Stimulated activated CD4-positive, alpha-beta T cell treated with anti-CD3 and anti-CD28 coated beads, TNF-alpha, amount 100 ng/mL, for 4 hours (primary cell): ENCODE measurements around the gene CLSTN3.
A peak's percentile ranks its signal among the peaks of the same experiment; 100 is the strongest.

ENCODE experiments used
- DNase-seq, 3 experiments: peaks; one replicate each; pipeline ENCODE4 v3.0.0-alpha.2; 2020; ENCODE audit warnings: low read depth in 3 of 3

The CLSTN3 gene

DNA sequence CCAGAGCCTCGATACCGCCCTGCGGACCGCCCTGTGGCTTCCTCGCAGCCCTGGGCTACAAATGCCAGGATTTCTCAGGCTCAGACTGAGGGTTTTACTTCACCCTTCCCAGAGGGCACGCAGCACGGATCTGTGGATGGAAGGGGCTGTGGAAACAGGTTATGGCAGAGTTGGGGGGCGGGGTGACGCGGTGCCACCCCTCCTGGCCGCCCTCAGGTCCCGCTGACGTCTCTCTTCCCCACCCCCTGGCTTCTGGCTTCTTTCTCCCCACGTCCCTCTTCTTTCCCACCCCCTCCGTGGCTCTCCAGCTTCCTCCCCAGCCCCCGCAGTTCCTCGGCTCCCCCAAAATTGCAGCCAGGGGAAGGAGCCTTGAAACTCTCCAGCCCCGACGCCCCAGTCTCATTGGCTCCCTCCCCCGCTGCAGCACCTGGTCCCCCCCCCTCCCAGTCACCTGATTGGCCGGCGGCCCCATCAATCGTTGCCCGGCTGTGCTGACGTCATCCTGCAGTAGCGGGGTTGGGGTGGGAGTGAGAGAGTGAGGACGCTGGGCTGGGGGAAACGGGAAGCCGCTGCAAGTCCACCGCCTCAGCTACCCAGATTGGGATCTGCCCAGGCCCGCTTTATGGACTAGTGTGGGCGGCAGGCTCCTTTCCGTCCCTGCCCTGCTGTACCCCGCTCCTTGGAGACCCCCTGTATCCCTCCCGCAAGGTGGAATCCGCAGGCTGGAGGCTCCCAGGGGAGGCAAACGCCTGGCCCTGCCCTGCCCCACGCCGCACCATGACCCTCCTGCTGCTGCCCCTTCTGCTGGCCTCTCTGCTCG, at the start of gene CLSTN3:
TSS of gene CLSTN3 (plus strand) at position 500 of the 820 bp plus-strand sequence. CDS start at position 778, 278 bp downstream.
- DNase-seq: peak; percentile 76 to 78 (median 78)

DNA sequence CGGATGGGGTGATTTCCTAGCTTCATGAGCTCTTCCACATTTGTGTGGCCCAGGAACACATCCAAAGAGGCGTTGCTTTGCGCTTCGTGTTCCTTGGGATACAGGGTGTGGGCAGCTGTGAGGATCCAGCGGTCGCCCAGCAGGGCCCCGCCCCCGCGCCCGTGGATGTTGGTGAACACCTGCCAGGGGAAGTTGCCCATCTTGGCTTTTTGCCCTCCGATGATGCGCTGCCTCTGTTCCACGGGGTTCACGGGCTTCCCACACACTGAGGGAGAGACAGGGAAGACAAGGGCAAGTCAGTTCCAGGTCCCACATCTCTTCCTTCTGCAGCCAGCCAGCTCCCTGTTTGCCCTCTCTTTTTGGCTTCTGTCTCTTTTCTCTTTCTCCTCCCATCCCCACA, 49.1 kb upstream of the CLSTN3 start:
- no peak for DNase-seq

DNA sequence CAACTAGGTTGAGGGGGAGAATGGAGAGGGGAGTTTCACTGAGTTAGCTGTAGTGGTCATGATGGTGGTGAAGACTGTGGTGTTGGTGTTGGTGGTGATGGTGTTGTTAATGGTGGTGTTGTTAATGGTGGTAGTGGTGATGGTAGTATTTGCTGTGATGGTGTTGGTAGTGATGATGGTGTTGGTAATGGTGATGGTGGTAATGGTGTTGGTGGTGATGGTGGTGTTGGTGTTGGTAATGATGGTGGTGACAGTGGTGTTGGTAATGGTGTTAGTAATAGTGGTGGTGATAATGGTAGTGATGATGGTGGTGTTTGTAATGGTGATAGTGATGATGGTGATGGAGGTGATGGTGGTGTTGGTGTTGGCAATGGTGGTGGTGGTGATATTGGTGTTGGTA, 47.0 kb upstream of the CLSTN3 start:
- DNase-seq: no peak

DNA sequence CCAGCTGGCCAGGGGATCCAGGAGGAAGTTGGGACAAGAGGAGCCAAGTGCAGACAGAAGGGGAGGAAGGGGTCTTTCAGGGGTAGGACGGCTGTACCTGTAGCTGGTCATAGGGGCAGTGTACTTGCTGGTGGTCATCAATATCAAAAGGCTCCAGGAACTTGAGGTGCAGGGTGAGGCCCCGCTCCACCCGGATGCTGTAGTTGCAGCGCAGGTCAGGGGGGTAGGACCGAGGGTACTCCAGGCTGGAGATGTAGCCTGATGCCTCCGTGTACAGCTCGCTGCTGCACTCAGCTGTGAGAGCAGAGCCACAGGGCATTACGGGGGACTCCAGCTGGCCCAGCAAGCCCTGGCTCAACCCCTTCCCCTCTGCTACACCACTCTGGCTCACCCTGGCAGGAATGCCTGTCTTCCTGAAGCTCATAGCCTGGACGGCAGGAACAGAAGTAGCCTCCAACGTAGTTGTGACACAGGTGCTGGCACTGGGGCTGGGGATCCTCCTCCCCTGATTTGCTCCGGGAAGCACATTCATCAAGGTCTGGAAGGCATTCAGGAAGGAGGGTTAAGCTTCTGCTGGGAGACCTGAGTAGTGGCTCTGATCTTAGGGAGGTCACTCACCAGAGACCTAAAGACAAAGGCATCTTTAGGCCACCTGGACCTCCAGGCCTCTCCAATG, 40.8 kb upstream of the CLSTN3 start:
- DNase-seq: no peak

DNA sequence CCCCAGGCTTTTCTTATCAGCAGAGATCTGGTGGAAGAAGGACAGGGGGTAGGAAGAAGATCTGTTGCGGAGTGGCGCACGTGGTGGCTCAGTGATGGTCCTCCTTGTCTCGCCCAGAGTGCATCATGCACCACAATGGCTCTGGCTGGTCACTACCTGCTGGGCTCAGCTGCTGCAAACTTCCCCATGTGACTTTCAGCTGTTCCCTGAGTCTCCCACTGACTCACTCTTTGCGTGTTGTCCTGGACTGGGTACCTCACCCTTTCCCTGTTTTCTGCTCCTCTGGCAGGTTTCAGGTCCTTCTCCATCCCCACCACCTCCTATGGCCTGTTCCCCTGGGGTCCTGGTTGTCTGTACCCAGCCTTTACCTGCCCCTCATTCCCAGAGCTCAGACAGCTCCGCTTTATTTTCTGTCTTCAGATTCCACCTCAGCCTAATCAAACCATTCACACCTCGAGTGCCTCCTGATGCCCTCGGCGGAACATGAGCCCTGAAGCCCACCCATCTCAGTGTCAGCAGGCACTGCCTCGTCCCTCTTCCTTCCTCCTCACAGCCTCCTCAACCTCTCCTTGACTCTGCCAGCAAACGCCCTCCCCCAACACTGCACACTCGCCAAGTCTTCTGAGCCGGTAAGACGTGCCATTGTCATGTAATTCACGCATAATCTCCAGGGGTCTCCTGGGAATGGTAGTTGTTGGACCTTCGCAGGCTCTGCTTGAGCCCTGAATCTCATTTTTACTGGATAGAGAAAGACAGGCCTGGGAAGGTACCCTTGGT, 39.8 kb upstream of the CLSTN3 start:
- no peak for DNase-seq

DNA sequence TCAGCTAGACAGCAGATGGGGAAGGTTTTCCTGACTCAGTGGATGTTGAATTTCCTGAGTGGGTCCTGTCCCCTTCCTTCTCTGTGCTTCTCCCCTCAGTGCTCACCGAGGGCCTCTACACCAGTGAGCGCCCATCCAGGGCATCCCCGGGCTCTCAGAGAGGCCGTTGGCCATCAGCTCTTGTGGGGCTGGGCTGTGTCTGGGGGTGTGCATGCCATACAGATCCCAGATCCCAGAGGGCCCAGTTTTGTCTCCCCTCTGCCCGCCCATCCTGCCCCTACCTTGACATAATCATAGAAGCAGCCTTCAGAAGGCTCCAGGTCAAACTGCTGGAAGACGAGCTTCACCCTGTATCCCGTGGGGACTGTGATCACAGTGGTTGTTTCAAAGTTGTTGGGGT, 39.0 kb upstream of the CLSTN3 start:
- no peak for DNase-seq

DNA sequence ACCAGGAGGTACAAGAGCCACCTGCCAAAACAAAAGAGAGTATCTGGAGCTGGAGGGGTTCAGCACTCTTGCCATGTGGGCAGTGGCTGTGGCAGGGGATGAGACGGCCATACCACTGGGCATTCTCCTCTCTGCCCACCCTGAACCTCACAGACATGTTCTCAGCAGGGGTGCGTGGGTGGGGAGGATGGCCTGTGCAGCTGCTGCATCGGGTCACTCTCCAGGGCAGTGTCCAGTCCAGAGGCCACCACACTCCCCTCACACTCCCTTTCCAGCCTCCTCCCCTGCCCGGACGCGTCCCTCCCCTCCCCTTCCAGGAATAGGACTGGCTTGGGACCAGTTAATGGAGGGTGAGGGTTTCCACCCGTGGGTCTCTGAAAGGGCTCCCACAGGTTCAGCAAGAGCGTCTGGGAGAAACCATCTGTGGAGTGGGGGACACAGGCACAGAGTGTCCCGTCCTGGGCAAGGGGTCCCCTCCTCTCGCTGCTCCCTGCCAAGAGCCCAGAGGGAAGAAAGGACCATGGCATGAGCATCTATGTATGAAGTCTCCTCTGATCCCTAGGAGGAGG, 38.4 kb upstream of the CLSTN3 start:
- no peak for DNase-seq

DNA sequence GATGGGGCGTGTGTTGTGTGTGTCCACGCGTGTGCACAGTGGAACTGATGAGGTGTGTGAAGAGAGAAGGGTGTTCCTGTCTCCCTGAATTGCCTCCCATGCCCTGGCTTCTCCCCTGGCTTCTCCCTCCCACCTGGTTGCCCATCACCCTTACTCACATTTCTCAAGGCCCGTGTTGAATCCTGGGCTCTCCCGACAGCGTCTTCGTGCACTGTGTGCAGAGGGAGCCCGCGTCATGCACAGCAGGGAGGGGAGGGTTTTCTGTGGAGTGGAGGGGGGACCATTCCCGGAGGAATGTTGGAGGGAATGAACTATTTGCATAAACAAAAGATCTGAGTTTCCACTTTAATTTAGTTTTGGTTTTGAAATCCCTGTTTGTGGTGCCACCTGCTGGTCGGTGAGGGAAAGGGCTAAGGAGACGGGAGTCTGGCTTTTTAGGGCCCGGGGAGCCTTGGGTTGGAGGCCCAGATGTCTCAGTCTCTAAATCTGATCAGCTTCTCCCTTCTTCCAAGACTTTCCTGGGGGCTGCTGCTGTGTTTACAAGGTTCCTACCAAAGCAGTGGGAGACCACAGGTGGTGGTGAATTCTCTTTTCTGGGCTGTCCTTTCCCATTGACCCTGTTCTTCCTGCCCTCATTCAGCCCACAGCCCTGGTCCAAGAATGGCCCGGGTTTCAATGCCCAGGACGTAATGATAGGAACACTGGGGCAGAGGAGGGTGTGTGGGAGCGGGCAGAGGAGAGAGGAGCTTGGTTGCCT, 37.8 kb upstream of the CLSTN3 start, which contains the start of gene C1R:
TSS of gene C1R (minus strand) at position 217 of the 757 bp plus-strand sequence. CDS start at position 160, 57 bp downstream.
- peak; percentile 41 to 51 (median 50) for DNase-seq

DNA sequence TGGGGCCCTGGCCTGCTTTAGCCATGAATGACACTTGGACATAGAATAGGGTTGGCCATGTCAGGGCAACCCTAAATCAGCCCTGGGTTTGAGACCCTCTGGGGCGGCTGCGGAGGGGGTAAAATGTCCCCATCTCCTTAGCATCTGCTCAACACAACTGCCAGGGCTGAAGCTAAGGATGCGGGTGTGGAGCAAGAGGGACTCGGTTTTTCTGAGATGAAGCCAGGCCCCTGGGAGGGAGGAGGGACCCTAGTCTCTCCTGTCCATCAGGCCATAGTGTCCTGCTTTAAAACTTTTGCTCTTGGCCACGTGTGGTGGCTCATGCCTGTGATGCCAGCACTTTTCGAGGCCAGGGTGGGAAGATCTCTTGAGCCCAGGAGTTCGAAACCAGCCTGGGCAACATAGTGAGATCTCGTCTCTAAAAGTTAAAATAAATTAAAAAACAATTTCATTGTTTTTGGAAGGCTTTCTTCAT, 37.1 kb upstream of the CLSTN3 start:
- DNase-seq: no peak

DNA sequence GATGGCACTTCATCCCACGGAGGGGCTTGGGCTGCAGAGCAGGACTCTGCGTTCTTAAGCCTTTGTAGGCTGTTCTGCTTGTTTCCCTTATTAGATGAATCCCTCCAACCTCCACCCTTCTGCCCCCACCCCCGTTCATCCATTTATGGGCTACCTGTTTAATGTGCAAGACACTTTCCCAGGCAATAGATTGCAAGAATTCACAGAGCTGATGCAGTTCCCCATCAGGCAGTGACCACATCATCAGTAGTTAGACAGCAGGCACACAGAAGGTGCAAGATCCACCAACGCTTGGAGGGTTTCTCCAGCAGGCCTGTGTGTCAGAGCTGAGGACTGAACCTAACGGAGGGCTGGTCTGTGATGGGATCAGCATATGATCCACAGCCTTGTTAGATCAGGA, 36.7 kb upstream of the CLSTN3 start:
- no peak for DNase-seq

DNA sequence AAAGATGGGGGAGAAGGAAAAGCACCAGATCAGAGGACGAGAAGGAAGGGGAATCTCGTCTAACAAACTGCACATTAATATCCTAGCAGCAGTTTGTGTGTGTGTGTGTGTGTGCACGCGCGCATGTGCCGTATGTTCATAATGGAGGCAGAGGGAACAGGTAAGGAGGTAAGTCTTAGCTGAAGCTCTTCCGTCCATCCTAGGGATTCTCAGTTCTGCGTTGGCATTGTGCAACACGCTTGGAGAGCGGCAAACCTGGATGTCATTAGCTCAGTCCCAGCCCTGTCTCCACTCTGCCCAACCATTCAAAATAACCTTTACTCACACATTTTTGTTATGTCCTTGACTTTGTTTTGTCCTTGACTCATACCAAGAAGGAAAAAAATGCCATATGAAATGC, 36.3 kb upstream of the CLSTN3 start:
- DNase-seq: no peak

DNA sequence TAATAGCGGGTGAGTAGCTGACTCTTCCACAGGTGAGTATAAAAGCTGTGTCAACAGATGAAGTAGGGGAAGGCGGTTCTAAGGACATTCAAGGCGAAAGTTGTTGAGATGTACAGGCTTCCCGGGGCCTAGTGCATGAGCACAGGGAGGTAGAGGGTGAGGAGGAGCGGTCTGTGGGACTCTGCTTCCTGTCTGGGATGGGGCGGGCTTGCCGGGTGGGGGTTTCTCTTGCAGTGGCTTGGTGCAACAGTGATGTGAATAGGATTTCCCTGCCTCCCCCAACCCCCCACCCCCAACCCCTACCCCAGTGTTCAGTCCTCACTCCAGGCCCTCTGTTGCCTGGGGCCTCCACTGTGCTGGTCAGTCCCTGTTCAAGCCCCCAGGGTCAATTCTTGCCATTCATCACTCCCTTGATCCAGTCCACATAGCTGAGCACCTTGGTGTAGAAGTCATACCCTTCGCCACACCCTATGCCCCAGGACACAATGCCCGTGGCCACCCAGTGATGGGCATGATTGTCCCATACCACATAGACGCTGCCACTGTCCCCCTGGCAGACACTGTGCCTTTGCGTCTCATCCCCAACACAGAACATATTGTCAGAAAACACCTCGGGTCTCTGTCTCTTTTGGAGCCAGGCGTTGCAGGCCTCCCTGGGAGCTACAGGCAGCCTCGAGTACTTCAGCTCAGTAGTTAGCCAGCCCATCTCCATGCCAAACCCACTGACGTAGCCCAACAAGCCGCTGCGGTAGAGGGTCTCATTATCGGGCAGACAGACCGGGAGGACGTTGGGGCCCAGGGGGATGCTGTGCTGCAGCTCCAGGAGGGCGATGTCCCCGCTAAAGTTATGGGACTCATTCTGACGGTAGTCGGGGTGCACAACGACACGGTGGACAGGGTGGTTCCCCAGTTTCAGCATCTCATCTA, 33.9 kb upstream of the CLSTN3 start:
- DNase-seq: no peak

DNA sequence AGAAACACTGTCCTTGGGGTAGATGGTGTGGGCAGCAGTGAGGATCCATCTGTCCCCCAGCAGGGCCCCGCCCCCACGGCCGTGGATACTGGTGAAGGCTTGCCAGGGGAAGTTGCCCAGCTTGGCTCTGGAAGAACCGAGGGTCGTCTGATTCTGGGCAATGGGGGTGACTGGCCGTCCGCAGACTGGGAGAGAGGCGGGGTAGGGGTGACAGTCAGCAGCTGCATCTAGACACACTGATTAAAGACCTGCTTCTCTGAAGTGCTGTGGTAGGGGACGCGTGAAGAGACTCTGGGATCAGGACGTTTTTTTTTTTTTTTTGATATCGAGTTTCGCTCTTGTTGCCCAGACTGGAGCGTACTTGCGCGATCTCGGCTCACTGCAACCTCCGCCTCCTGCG, 33.2 kb upstream of the CLSTN3 start:
- no peak for DNase-seq

DNA sequence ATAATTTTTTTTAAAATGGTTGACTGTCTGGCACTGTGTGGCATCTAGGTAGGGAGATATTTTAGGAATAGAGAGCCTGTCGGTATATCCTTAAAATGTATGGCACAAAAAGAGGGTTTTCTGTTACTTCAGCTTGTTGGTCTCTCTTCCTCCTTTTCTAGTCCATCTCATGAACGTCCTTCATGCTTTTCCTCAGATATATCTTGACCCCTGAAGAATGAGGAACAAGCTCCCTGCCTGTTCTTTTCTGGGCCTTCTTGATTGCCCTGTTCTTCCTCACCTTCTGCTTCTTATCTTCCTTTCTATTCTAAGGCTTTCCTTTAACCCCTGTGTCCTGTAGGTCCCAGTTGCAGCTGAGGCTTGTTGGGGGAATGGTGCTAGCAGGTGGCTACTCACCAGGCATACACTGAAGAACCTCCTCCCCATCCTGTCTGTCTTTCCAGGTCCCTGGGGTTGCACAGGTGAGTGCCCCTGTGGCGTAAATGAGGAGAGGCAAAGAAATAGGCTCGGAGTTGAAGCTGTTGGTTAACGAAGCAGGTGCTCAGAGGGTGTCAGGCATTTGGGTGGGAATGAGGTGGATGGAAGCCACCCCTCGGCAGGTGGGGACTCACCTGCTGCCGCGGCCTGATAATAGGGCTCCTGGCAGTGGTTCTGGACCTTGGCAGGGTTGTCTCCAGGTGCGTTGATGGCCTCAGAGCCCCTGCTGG, 30.7 kb upstream of the CLSTN3 start:
- DNase-seq: no peak

DNA sequence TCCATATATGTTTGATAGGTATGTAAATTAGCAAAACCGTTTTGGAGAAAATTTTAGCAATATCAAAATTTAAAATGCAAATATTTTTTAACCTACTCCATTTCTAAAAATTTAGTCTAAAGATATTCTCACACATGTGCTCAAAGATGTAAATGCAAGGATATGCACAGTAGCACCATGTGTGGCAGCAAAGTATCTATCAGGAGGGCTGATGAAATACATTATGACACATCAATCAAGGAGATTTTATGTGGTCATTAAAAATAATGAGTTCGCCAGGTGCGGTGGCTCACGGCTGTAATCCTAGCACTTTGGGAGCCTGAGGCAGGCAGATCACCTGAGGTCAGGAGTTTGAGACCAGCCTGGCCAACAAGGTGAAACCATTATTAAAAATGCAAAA, 29.9 kb upstream of the CLSTN3 start:
- DNase-seq: no peak

DNA sequence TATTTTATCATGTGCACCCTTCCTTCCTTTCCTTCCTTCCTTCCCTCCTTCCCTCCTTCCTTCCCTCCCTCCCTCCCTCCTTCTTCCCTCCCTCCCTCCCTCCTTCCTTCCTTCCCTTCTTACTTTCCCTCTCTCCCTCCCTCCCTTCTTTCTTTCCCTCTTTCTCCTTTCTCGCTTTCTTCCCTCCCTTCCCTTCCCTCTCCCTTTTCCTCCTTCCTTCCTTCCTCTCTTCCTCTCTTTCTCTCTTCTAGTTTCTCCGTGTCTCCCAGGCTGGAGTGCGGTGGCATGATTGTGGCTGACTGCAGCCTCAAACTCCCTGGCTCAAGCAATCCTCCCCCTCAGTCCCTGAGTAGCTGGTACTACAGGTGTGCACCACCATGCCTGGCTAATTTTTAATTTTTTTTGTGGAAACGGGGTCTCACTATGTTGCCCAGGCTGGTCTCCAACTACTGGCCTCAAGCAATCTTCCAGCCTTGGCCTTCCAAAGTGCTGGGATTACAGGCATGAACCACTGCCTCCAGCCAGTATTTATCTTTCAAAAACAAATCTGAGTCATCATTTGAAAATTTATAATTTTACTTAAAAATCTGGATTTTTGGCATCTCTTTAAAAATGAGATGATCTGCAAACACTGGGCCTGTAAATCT, 29.0 kb upstream of the CLSTN3 start:
- no peak for DNase-seq

DNA sequence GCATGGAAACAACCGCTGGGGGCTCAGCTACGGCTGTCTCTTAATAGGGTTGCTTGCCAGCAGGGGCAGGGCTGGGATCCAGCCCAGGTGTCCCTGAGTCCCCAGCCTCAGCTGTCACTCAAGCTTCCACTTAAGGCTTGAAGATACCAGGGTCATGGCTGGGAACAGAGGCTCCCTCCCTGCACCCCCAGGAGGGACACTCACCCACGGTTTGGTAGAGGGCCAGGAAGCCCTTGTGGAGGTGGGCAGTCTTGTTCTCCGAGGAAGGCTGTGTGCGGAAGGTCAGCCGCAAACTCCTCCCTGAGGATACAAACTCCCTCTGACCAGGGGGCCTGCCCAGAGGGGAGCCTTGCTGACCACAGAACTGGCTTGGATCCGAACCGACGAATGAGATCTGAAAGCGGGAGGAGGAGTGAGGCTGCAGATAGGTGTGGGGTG, 28.5 kb upstream of the CLSTN3 start:
- no peak for DNase-seq

DNA sequence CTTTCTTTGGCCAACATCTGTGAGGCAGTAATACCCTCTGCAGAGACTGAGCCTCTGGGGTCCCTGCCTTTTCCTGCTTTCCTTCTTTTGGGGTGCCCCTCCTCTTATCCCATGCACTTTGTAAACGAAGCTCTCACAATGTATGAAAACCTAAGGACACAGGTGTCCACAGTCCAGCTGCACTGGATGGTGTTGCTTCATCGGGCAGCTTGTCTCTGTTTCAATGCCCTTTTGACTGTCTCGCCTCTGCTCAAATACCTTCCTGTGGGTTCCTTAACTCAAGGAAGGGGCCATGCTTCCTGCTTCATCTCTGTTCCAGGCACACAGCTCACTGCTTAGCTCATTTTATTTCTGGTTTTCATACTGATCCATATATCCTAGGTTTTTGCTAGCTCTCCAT, 27.6 kb upstream of the CLSTN3 start:
- no peak for DNase-seq
